ENCODE data around the gene DDX5.
"Not testable (repeated sequence)": the region's sequence is repeated elsewhere in the genome, so short reads cannot be mapped to it uniquely, and the experiment has no call there.

The DDX5 gene

GRCh38 chr17:64488301-64488700 lies 17.8 kb downstream of the DDX5 start:
- H3K27ac ChIP-seq (ENCODE audit: low read length) = no peak overlapping the region
- peaks cover 76% of the 10 kb centered on the region for H3K36me3 ChIP-seq (ENCODE audit: control insufficient read depth, low read depth, low read length)
- H3K9ac ChIP-seq (ENCODE audit: low read length) = no peak overlapping the region
- H3K27me3 ChIP-seq (ENCODE audit: control insufficient read depth, insufficient read depth, low read length) = no peaks in the 10 kb centered on the region
- no peaks in the 10 kb centered on the region for H3K4me1 ChIP-seq (ENCODE audit: control insufficient read depth, low read depth, low read length)
- H3K9me3 ChIP-seq (ENCODE audit: control insufficient read depth, low read depth, low read length) = no peaks in the 10 kb centered on the region
- H3K4me3 ChIP-seq (ENCODE audit: low read length) = no peak overlapping the region

DNA sequence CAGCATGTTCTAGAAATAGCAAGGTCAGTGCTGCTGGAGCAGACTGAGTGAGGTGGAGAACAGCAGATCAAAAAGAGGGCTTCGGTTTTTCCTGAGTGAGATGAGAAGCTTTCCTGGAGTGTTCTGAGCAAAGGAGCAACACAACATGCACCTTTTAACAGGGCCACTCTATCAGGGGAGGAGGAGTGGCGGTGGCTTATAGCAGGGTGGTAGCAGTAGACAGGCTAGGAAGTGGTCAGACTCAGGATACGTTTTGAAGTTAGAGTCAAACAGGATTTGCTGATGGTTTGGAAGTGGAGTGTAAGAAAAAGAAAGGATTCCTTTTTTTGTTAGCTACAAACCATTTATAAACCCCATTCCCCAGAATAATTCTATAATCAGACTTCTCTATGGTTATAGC lies 21.7 kb downstream of the DDX5 start:
- H3K9ac ChIP-seq (ENCODE audit: low read length) = no peak overlapping the region
- H3K27me3 ChIP-seq (ENCODE audit: control insufficient read depth, insufficient read depth, low read length) = no peaks in the 10 kb centered on the region
- no peak overlapping the region for H3K27ac ChIP-seq (ENCODE audit: low read length)
- no peaks in the 10 kb centered on the region for H3K9me3 ChIP-seq (ENCODE audit: control insufficient read depth, low read depth, low read length)
- H3K4me1 ChIP-seq (ENCODE audit: control insufficient read depth, low read depth, low read length) = no peaks in the 10 kb centered on the region
- H3K4me3 ChIP-seq (ENCODE audit: low read length) = no peak overlapping the region
- H3K36me3 ChIP-seq (ENCODE audit: control insufficient read depth, low read depth, low read length) = peaks cover 66% of the 10 kb centered on the region

DNA sequence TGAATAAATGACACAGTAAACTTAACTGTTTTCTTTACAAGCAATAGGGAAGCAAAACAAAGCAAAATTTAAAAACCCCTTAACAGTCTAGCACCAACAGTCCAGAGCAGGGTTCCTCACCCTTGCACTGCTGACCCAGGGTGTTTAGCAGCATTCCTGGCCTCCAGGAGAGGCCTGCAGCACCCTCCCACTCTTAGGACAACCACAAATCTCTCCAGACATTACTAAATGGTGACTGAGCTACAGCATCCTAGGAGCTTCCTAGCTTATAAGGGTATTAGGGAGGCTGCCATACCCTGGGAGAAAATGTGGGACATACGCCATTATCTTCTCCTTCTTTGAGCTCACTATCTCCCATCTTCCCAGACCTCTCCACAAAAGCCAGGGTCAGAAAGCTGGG lies 25.1 kb downstream of the DDX5 start:
- Histone ChIP-seq H3K9ac (ENCODE audit: low read length) (no peak overlapping the region), H3K9me3 (ENCODE audit: control insufficient read depth, low read depth, low read length) (no peaks in the 10 kb centered on the region), H3K36me3 (ENCODE audit: control insufficient read depth, low read depth, low read length) (peaks cover 60% of the 10 kb centered on the region), H3K27ac (ENCODE audit: low read length) (no peak overlapping the region), H3K4me3 (ENCODE audit: low read length) (no peak overlapping the region), H3K4me1 (ENCODE audit: control insufficient read depth, low read depth, low read length) (no peaks in the 10 kb centered on the region), H3K27me3 (ENCODE audit: control insufficient read depth, insufficient read depth, low read length) (no peaks in the 10 kb centered on the region)

DNA sequence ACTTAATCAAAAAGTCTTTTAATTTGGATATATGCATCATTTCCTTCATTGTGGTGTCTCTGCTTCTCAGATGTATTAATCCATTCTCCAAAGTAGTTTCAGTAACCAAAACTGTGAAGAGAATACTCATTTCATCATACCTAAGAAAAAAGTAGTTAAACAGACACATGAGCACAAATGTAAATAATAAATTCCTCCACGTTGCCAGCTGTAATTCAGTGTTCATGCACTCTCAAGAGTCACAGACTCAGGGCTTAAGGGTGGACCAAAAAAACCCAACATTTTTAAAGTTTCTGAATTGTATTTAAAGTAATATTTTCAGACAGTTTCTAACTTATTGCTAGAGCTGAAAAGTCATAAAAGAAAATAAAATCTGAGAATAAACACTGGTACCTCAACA lies 28.2 kb downstream of the DDX5 start:
- peaks cover 34% of the 10 kb centered on the region for H3K36me3 ChIP-seq (ENCODE audit: control insufficient read depth, low read depth, low read length)
- no peak overlapping the region for H3K4me3 ChIP-seq (ENCODE audit: low read length)
- H3K27ac ChIP-seq (ENCODE audit: low read length) = no peak overlapping the region
- no peaks in the 10 kb centered on the region for H3K27me3 ChIP-seq (ENCODE audit: control insufficient read depth, insufficient read depth, low read length)
- no peaks in the 10 kb centered on the region for H3K9me3 ChIP-seq (ENCODE audit: control insufficient read depth, low read depth, low read length)
- H3K9ac ChIP-seq (ENCODE audit: low read length) = no peak overlapping the region
- no peaks in the 10 kb centered on the region for H3K4me1 ChIP-seq (ENCODE audit: control insufficient read depth, low read depth, low read length)

GRCh38 chr17:64472564-64472963 lies 33.5 kb downstream of the DDX5 start:
- no peak overlapping the region for H3K27ac ChIP-seq (ENCODE audit: low read length)
- peaks cover 4% of the 10 kb centered on the region for H3K4me1 ChIP-seq (ENCODE audit: control insufficient read depth, low read depth, low read length)
- H3K36me3 ChIP-seq (ENCODE audit: control insufficient read depth, low read depth, low read length) = peaks cover 5% of the 10 kb centered on the region
- H3K4me3 ChIP-seq (ENCODE audit: low read length) = no peak overlapping the region
- H3K9ac ChIP-seq (ENCODE audit: low read length) = no peak overlapping the region
- H3K9me3 ChIP-seq (ENCODE audit: control insufficient read depth, low read depth, low read length) = no peaks in the 10 kb centered on the region
- no peaks in the 10 kb centered on the region for H3K27me3 ChIP-seq (ENCODE audit: control insufficient read depth, insufficient read depth, low read length)

- Histone ChIP-seq H3K27me3 (ENCODE audit: control insufficient read depth, insufficient read depth, low read length) (no peaks in the 10 kb centered on the region), H3K4me3 (ENCODE audit: low read length) (no peak overlapping the region), H3K9me3 (ENCODE audit: control insufficient read depth, low read depth, low read length) (no peaks in the 10 kb centered on the region), H3K9ac (ENCODE audit: low read length) (no peak overlapping the region), H3K27ac (ENCODE audit: low read length) (no peak overlapping the region), H3K36me3 (ENCODE audit: control insufficient read depth, low read depth, low read length) (no peaks in the 10 kb centered on the region), H3K4me1 (ENCODE audit: control insufficient read depth, low read depth, low read length) (peaks cover 4% of the 10 kb centered on the region)
Measured at GRCh38 chr17:64471440-64471839, 34.6 kb downstream of the DDX5 start.

DNA sequence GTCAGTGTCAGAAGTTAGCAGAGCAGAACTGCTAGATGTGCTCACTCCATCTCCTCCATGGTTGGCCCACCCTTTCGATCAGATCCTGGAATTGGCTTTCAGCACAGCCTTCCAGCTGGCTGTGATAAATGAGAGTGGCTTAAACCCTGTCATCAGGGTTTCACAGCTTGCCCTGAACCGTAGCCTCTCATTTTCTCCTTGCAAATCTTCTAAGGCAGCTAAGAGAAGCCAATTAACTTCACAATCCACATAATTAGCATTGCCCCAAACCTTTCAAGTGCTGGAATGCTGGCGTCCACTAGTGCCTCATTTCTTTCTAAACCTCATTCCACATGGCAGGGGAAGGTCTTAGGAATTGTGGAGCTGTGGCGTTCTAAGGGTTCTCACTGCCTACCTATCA lies 35.5 kb downstream of the DDX5 start:
- no peak overlapping the region for H3K9ac ChIP-seq (ENCODE audit: low read length)
- H3K36me3 ChIP-seq (ENCODE audit: control insufficient read depth, low read depth, low read length) = no peaks in the 10 kb centered on the region
- no peaks in the 10 kb centered on the region for H3K9me3 ChIP-seq (ENCODE audit: control insufficient read depth, low read depth, low read length)
- H3K4me1 ChIP-seq (ENCODE audit: control insufficient read depth, low read depth, low read length) = peaks cover 4% of the 10 kb centered on the region
- no peak overlapping the region for H3K27ac ChIP-seq (ENCODE audit: low read length)
- no peaks in the 10 kb centered on the region for H3K27me3 ChIP-seq (ENCODE audit: control insufficient read depth, insufficient read depth, low read length)
- no peak overlapping the region for H3K4me3 ChIP-seq (ENCODE audit: low read length)

DNA sequence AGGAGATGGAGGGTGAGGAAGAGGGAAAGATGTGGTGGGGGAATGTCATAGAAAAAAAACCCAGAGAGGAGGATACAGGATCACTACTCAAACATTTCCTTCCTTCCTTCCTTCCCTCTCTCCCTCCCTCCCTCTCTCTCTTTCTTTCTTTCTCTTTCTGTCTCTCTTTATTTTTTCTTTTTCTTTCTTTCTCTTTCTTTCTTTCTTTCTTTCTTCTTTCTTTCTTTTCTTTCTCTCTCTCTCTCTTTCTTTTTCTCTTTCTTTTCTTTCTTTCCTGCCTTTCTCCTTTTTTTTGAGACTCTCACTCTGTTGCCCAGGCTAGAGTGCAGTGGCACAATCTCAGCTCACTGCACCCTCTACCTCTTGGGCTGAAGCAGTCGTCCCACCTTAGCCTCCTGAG lies 39.3 kb downstream of the DDX5 start:
- H3K36me3 ChIP-seq (ENCODE audit: control insufficient read depth, low read depth, low read length); H3K9me3 ChIP-seq (ENCODE audit: control insufficient read depth, low read depth, low read length); H3K9ac ChIP-seq (ENCODE audit: low read length); H3K4me3 ChIP-seq (ENCODE audit: low read length); H3K27ac ChIP-seq (ENCODE audit: low read length); H3K4me1 ChIP-seq (ENCODE audit: control insufficient read depth, low read depth, low read length); H3K27me3 ChIP-seq (ENCODE audit: control insufficient read depth, insufficient read depth, low read length): not testable (repeated sequence)

- no peaks in the 10 kb centered on the region for H3K36me3 ChIP-seq (ENCODE audit: control insufficient read depth, low read depth, low read length)
- H3K27me3 ChIP-seq (ENCODE audit: control insufficient read depth, insufficient read depth, low read length) = no peaks in the 10 kb centered on the region
- H3K4me1 ChIP-seq (ENCODE audit: control insufficient read depth, low read depth, low read length) = peaks cover 4% of the 10 kb centered on the region
- no peak overlapping the region for H3K9ac ChIP-seq (ENCODE audit: low read length)
- H3K4me3 ChIP-seq (ENCODE audit: low read length) = no peak overlapping the region
- no peaks in the 10 kb centered on the region for H3K9me3 ChIP-seq (ENCODE audit: control insufficient read depth, low read depth, low read length)
- H3K27ac ChIP-seq (ENCODE audit: low read length) = no peak overlapping the region
Measured at GRCh38 chr17:64466019-64466735, 39.9 kb downstream of the DDX5 start.

DNA sequence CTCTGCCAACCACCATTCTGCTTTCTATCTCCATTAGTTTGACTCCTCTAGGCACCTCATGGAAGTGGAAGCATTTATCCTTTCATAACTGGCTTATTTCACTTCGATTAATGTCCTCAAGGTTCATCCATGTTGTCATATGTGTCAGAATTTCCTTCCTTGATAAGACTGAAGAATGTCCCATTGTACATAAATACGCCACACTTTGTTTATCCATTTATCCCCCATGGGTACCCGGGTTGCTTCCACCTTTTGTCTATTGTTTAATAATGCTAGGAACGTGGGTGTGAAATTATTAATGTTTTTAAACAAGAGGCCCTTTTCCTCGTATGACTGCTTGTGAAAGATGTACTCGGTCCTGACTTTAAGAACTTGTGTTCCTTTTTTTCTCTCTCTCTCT lies 44.3 kb downstream of the DDX5 start:
- Histone ChIP-seq H3K27me3 (ENCODE audit: control insufficient read depth, insufficient read depth, low read length) (no peaks in the 10 kb centered on the region), H3K4me1 (ENCODE audit: control insufficient read depth, low read depth, low read length) (no peaks in the 10 kb centered on the region), H3K9ac (ENCODE audit: low read length) (no peak overlapping the region), H3K27ac (ENCODE audit: low read length) (no peak overlapping the region), H3K36me3 (ENCODE audit: control insufficient read depth, low read depth, low read length) (no peaks in the 10 kb centered on the region), H3K9me3 (ENCODE audit: control insufficient read depth, low read depth, low read length) (no peaks in the 10 kb centered on the region), H3K4me3 (ENCODE audit: low read length) (no peak overlapping the region)

DNA sequence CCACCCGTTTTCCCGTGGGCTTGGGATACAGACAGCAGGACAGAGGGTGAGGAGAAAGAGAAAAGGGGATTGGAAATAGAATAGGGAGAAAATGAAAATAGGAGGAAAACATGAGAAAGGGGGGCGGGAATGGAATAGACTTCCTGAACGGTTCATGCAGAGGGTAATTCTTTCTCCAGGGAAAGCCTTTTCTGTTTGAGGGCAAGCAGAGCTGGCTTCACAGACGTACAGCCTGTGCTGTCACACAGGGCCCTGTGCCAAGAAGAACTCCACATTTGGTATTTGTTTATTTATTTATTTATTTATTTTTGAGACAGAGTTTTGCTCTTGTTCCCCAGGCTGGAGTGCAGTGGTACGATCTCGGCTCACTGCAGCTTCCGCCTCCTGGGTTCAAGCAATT lies 45.1 kb downstream of the DDX5 start:
- Histone ChIP-seq H3K4me1 (ENCODE audit: control insufficient read depth, low read depth, low read length) (no peaks in the 10 kb centered on the region), H3K36me3 (ENCODE audit: control insufficient read depth, low read depth, low read length) (no peaks in the 10 kb centered on the region), H3K9me3 (ENCODE audit: control insufficient read depth, low read depth, low read length) (no peaks in the 10 kb centered on the region), H3K27ac (ENCODE audit: low read length) (no peak overlapping the region), H3K27me3 (ENCODE audit: control insufficient read depth, insufficient read depth, low read length) (no peaks in the 10 kb centered on the region), H3K4me3 (ENCODE audit: low read length) (no peak overlapping the region), H3K9ac (ENCODE audit: low read length) (no peak overlapping the region)

DNA sequence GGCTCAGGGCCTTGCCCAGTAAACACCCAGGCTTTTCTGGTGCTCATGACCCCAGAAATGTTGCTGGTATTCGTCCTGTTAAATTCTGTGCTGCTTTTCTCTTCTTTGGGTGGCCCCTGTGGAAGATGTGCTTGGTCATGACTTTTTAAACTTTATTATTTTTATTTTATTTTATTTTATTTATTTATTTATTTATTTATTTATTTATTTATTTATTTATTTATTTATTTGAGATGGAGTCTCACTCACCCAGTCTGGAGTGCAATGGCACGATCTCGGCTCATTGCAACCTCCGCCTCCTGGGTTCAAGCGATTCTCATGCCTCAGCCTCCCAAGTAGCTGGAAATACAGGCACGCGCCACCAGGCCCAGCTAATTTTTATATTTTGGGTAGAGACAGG lies 46.3 kb downstream of the DDX5 start:
- not testable (repeated sequence) for H3K27ac ChIP-seq (ENCODE audit: low read length); H3K27me3 ChIP-seq (ENCODE audit: control insufficient read depth, insufficient read depth, low read length); H3K4me3 ChIP-seq (ENCODE audit: low read length); H3K9me3 ChIP-seq (ENCODE audit: control insufficient read depth, low read depth, low read length); H3K36me3 ChIP-seq (ENCODE audit: control insufficient read depth, low read depth, low read length); H3K4me1 ChIP-seq (ENCODE audit: control insufficient read depth, low read depth, low read length); H3K9ac ChIP-seq (ENCODE audit: low read length)

All from iPS-18a (cell line).